ENCODE data around the gene GP2.

- TF ChIP-seq CTCF (IDR thresholded peaks at IDR 0.05) = no peak
- TF ChIP-seq POLR2A (IDR thresholded peaks at IDR 0.05) = no peak
These were observed 24.9 kb downstream of the GP2 start for GRCh38 chr16:20302389-20302788.
